ENCODE data around the gene NFKB1. TPM values are rescaled to one million over a fixed set of nuclear protein-coding genes. Genes with fewer than 3 reads are reported as not detected.

The NFKB1 gene
- total and polyA plus RNA-seq, 2 experiments from 2014 or later: 15.5 to 26.6 TPM

DNA sequence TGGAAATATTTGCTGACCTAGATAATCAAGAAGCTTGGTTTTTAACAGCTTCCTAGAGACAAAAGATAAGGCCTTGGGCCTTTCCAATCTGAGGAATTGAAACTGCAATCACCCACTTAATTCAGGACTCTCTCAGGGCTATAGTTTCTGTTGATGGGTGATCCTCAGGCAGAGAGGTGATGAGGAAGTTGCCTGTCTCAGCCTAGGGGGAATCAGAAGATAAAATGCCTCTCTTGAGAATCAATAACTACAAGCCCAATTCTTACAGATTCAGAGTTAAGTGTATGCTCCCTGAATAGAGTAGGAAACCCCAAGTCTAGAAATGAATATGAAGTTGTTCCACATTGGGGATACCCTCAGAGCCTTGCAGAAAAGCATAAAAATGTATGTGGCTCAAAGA lies 45.5 kb downstream of the NFKB1 start:
- Histone ChIP-seq H3K9me3 (ENCODE audit: low read depth) (no peaks in the 10 kb centered on the region), H3K27ac (peak overlapping the region; percentile 28), H3K4me1 (ENCODE audit: low read depth) (peaks cover 23% of the 10 kb centered on the region), H3K27me3 (no peaks in the 10 kb centered on the region), H3K36me3 (no peaks in the 10 kb centered on the region), H3K4me3 (no peak overlapping the region)
- no peak for DNase-seq (ENCODE audit: low read depth in 1 of 2, low spot score in 1 of 2)
- TF ChIP-seq, protein P1, sequence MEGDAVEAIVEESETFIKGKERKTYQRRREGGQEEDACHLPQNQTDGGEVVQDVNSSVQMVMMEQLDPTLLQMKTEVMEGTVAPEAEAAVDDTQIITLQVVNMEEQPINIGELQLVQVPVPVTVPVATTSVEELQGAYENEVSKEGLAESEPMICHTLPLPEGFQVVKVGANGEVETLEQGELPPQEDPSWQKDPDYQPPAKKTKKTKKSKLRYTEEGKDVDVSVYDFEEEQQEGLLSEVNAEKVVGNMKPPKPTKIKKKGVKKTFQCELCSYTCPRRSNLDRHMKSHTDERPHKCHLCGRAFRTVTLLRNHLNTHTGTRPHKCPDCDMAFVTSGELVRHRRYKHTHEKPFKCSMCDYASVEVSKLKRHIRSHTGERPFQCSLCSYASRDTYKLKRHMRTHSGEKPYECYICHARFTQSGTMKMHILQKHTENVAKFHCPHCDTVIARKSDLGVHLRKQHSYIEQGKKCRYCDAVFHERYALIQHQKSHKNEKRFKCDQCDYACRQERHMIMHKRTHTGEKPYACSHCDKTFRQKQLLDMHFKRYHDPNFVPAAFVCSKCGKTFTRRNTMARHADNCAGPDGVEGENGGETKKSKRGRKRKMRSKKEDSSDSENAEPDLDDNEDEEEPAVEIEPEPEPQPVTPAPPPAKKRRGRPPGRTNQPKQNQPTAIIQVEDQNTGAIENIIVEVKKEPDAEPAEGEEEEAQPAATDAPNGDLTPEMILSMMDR (IDR thresholded peaks at IDR 0.05; ENCODE audit: low read depth, low read length): no peak

DNA sequence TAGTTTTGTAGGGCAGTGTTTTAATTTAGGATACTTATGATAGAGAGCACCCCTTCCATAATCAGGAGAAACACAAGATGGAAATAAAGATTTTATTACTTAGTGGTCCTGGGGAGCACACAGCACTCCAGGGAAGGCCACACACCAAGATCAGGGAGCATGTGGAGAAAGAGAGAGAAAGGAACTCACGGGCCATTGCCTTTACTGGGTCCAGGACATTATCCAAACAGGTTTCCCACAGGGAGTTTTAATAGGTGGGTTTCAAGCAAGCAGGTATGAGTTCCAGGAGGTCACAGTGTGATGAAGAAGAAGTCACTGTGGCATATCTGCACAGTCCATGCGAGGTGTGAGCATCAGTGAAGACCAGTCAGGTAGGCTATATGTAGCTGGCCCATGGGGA lies 46.8 kb downstream of the NFKB1 start:
- no peak overlapping the region for H3K27ac ChIP-seq
- no peaks in the 10 kb centered on the region for H3K36me3 ChIP-seq
- no peaks in the 10 kb centered on the region for H3K27me3 ChIP-seq
- DNase-seq (ENCODE audit: low read depth in 1 of 2, low spot score in 1 of 2): no peak
- TF ChIP-seq, protein P1 (IDR thresholded peaks at IDR 0.05; ENCODE audit: low read depth, low read length): no peak
- peaks cover 28% of the 10 kb centered on the region for H3K4me1 ChIP-seq (ENCODE audit: low read depth)
- no peaks in the 10 kb centered on the region for H3K9me3 ChIP-seq (ENCODE audit: low read depth)
- no peak overlapping the region for H3K4me3 ChIP-seq

DNA sequence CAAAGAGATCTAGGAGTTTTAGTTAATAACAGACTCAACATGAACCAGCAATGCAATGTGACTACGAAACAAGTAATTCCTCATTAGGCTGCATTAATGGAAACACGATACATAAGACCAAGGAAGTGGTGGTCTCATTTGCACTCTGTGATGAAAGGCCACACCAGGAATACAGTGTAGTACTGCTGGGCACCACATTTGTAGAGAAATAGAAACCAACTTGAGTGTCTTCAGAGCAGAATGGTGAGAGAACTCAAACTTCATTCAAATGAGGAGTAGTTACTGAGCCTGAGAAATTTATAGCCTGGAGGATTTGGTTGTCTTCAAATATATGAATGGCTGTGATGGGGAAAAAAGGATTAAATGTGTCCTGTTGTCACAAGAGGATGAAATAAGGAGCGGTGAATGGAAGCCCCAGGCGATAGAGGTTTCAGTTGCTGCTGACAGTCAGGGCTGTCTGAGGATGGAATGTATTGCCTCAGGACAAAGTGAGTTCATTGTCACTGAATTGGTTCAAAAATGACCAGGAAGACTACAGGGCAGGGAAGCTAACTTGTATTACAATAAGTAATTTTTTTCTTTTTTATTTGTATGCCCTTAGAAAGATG lies 50.9 kb downstream of the NFKB1 start:
- Histone ChIP-seq H3K4me3 (no peak overlapping the region), H3K4me1 (ENCODE audit: low read depth) (peaks cover 32% of the 10 kb centered on the region), H3K36me3 (no peaks in the 10 kb centered on the region), H3K27ac (no peak overlapping the region), H3K9me3 (ENCODE audit: low read depth) (no peaks in the 10 kb centered on the region), H3K27me3 (no peaks in the 10 kb centered on the region)
- DNase-seq (ENCODE audit: low read depth in 1 of 2, low spot score in 1 of 2): no peak
- TF ChIP-seq, protein P1 (IDR thresholded peaks at IDR 0.05; ENCODE audit: low read depth, low read length): no peak

DNA sequence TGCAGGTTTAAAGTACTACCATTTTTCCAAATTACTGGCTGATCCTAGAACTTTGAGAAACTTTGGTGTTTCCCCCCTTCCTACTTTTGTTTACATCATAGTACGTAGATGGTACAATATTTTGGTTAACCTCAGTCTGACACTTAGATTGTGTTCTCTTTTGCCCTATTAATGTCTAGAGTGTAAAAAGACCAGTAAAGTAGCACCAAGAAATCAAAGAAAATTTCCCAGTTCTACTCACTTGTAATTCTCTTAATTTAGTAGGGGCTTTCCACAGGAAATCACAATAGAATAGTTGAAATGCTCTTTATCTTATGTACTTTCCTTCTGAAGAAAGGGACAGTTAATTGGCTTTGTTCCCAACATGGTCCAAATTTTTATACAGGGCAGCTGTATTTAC lies 51.6 kb downstream of the NFKB1 start:
- TF ChIP-seq, protein P1 (IDR thresholded peaks at IDR 0.05; ENCODE audit: low read depth, low read length): no peak
- peak in 1 of 2 donors; percentile 72 for DNase-seq (ENCODE audit: low read depth in 1 of 2, low spot score in 1 of 2)
- Histone ChIP-seq H3K4me3 (no peak overlapping the region), H3K4me1 (ENCODE audit: low read depth) (peaks cover 27% of the 10 kb centered on the region), H3K36me3 (no peaks in the 10 kb centered on the region), H3K9me3 (ENCODE audit: low read depth) (no peaks in the 10 kb centered on the region), H3K27me3 (no peaks in the 10 kb centered on the region), H3K27ac (no peak overlapping the region)

DNA sequence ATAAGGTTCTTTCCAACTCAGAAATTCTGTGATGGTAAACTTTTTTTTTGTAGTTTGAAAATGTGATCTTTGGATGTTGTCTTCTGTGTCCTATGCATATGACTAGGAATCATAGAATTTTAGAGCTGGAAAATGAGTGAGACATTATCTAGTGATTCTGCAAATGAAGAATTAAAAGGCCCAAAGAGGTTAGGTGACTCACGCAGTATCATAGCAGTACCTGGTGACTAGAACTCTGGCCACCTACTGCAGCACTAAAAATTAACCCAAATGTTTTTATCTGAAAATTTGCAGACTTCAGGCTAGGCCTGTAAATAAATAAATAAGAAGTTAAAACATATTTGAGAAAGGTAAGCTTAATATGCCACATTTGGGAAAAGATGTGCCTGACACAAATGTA lies 52.8 kb downstream of the NFKB1 start:
- no peak for DNase-seq (ENCODE audit: low read depth in 1 of 2, low spot score in 1 of 2)
- Histone ChIP-seq H3K27me3 (no peaks in the 10 kb centered on the region), H3K4me1 (ENCODE audit: low read depth) (peaks cover 27% of the 10 kb centered on the region), H3K27ac (no peak overlapping the region), H3K9me3 (ENCODE audit: low read depth) (no peaks in the 10 kb centered on the region), H3K4me3 (no peak overlapping the region), H3K36me3 (no peaks in the 10 kb centered on the region)
- TF ChIP-seq, protein P1 (IDR thresholded peaks at IDR 0.05; ENCODE audit: low read depth, low read length): no peak
